HG03060 (cell line): ENCODE measurements around the gene ZGPAT.

Experiments used
- ATAC-seq: cut with Tn5 transposase; IDR thresholded peaks from one replicate; pipeline ENCODE4 v1.9.1; 2021; ENCODE audit warnings: low read depth, moderate number of reproducible peaks; ENCODE audit not compliant: unreplicated experiment

ZGPAT gene

DNA sequence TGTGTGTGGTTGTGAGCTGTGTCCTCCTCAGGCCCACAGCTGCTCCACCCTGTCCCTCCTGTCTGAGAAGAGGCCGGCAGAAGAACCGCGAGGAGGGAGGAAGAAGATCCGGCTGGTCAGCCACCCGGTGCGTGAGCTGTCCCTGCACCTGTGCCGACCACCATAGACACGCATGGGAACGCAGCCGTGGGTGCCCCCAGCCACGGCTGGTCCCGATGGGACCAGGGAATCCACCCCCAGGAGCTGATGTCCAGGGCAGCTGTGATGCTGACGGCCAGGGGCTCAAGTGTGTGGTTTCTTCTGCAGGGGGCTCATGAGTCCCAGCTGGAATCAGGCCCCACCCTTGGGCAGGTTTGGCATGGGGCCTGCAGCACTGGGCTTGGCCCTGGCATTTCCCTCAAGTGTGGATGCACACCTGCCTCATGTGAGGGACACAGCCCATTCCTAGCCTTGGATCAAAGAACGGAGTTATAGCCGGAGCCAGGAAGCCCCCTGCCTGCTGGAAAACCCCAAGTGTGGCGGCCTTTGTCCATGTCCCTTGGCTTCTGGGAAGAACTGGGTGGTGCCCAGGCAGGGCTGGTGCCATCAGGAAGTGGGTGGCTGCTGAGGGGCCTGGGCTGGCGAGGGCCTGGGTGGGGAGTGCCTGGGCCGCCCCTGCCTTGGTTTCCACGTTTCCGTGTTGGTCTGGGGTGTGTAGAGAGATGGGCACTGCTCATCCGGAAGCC lies 16.0 kb upstream of the ZGPAT start:
- no peak for ATAC-seq

DNA sequence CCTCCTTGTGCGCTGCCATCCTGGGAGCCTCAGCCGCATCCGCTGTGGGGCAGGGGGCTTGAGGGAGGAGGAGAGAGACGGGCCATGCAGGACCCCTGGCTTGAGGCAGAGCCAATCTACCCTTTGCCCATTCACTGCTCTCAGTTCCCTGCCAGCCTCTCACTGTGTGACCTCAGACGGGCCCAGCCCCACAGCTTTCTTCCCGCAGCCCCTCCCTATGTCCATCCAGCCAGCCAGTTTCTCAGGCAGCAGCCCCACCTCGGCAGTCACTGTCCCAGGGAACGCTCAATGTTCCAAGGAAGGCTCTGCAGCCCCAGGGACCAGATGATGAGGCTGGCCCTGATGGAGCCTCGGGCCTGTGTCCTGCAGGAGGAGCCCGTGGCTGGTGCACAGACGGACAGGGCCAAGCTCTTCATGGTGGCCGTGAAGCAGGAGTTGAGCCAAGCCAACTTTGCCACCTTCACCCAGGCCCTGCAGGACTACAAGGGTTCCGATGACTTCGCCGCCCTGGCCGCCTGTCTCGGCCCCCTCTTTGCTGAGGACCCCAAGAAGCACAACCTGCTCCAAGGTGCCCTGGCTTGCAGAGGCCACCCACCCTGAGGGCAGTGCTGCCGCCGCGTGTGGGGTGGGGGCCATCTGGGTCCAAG lies 15.3 kb upstream of the ZGPAT start:
- ATAC-seq, result no peak

DNA sequence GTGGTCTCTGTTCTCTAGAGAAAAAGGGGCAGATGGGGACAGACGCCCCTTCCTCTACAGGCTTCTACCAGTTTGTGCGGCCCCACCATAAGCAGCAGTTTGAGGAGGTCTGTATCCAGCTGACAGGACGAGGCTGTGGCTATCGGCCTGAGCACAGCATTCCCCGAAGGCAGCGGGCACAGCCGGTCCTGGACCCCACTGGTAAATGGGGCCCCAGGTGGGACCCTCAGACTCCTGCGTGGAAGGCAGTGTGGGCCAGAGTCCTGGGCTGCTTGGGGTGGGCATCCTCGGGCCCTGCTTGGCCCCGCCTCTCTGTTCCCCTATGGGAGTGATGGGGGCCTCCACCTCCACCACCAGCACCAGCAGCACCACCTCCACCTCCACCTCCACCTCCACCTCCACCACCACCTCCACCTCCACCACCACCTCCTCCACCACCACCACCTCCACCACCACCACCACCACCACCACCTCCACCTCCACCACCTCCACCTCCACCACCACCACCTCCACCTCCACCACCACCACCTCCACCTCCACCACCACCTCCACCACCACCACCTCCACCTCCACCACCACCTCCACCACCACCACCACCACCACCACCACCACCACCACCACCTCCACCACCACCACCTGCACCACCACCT lies 14.6 kb upstream of the ZGPAT start:
- no peak for ATAC-seq

DNA sequence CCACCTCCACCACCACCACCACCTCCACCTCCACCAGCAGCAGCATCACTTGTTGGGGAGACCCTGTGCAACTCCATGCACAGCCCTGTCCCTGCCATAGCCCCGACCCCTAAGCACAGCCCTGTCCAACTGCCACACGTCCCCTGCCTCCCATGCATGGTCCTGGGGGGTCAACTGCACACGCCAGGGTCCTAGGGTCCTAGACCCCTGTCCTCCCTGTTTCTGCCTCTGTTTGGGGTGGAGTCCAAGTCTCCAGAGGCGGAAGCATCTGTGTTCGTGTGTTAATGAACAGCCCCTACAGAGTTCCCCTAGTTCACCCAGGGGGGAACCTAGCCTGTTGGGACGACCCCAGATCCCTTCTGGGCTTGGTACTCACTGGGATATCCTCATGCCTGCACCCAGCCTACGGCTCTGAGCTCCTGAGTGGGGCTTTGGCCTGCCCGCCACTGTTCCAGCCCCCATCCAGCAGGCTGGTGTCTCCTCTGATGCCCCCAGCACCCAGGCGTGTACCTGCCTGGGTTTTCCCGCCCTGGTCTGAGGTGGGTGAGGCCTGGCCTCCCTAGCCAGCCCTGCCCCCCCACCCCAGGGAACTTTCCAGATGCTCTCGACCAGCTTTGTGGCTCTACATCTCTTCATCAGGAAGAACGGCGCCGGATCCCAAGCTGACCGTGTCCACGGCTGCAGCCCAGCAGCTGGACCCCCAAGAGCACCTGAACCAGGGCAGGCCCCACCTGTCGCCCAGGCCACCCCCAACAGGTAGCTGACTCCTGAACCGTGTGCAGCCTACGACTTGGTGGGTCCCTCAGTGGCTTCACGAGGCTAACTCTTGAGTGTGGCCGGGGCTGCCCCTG lies 13.9 kb upstream of the ZGPAT start:
- no peak for ATAC-seq

- no peak for ATAC-seq
Observed at GRCh38 chr20:63694584-63695423, 13.0 kb upstream of the ZGPAT start.

DNA sequence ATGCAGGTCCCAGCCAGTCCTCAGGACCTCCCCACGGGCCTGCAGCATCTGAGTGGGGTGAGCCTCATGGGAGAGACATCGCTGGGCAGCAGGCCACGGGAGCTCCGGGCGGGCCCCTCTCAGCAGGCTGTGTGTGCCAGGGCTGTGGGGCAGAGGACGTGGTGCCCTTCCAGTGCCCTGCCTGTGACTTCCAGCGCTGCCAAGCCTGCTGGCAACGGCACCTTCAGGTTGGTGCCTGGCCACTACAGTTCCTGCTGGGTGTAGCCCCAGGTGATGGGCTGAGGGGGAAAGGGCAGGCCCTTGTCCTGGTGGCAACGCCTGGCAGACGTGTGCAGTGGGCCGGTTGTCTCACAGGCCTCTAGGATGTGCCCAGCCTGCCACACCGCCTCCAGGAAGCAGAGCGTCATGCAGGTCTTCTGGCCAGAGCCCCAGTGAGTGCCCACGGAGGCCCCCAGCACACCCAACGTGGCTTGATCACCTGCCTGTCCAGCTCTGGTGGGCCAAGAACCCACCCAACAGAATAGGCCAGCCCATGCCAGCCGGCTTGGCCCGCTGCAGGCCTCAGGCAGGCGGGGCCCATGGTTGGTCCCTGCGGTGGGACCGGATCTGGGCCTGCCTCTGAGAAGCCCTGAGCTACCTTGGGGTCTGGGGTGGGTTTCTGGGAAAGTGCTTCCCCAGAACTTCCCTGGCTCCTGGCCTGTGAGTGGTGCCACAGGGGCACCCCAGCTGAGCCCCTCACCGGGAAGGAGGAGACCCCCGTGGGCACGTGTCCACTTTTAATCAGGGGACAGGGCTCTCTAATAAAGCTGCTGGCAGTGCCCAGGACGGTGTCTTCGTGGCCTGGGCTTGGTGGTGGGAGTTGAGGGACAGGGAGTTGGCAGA lies 12.2 kb upstream of the ZGPAT start:
- no peak for ATAC-seq

DNA sequence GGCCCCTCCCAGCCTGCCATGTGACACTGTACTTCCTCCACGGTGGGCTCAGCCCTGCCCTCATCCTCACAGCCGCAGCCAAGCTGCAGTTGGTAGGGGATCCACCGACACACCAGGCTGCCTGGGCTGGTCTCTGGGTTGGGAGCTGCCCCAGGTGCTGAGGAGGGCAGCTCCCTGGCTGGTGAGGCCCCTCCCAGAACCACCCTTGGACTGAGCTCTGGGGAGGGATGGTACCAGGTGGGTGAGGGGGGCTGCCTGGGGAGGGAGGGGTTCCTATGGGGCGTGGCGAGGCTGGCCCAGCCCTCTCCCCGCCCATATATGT lies 11.6 kb upstream of the ZGPAT start:
- ATAC-seq, result no peak

DNA sequence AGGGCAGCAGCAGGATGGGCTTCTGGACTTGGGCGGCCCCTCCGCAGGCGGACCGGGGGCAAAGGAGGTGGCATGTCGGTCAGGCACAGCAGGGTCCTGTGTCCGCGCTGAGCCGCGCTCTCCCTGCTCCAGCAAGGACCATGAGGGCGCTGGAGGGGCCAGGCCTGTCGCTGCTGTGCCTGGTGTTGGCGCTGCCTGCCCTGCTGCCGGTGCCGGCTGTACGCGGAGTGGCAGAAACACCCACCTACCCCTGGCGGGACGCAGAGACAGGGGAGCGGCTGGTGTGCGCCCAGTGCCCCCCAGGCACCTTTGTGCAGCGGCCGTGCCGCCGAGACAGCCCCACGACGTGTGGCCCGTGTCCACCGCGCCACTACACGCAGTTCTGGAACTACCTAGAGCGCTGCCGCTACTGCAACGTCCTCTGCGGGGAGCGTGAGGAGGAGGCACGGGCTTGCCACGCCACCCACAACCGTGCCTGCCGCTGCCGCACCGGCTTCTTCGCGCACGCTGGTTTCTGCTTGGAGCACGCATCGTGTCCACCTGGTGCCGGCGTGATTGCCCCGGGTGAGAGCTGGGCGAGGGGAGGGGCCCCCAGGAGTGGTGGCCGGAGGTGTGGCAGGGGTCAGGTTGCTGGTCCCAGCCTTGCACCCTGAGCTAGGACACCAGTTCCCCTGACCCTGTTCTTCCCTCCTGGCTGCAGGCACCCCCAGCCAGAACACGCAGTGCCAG lies 11.0 kb upstream of the ZGPAT start, which contains the start of gene TNFRSF6B:
Gene TNFRSF6B, plus strand, starts transcription at position 25 of the 729 bp plus-strand sequence. Its CDS starts 116 bp downstream, at position 141.
- ATAC-seq, result no peak

- no peak for ATAC-seq
Observed at GRCh38 chr20:63697357-63697867, 10.4 kb upstream of the ZGPAT start.

DNA sequence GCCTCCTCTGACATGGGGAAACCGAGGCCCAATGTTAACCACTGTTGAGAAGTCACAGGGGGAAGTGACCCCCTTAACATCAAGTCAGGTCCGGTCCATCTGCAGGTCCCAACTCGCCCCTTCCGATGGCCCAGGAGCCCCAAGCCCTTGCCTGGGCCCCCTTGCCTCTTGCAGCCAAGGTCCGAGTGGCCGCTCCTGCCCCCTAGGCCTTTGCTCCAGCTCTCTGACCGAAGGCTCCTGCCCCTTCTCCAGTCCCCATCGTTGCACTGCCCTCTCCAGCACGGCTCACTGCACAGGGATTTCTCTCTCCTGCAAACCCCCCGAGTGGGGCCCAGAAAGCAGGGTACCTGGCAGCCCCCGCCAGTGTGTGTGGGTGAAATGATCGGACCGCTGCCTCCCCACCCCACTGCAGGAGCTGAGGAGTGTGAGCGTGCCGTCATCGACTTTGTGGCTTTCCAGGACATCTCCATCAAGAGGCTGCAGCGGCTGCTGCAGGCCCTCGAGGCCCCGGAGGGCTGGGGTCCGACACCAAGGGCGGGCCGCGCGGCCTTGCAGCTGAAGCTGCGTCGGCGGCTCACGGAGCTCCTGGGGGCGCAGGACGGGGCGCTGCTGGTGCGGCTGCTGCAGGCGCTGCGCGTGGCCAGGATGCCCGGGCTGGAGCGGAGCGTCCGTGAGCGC lies 9.8 kb upstream of the ZGPAT start:
- ATAC-seq, result no peak

DNA sequence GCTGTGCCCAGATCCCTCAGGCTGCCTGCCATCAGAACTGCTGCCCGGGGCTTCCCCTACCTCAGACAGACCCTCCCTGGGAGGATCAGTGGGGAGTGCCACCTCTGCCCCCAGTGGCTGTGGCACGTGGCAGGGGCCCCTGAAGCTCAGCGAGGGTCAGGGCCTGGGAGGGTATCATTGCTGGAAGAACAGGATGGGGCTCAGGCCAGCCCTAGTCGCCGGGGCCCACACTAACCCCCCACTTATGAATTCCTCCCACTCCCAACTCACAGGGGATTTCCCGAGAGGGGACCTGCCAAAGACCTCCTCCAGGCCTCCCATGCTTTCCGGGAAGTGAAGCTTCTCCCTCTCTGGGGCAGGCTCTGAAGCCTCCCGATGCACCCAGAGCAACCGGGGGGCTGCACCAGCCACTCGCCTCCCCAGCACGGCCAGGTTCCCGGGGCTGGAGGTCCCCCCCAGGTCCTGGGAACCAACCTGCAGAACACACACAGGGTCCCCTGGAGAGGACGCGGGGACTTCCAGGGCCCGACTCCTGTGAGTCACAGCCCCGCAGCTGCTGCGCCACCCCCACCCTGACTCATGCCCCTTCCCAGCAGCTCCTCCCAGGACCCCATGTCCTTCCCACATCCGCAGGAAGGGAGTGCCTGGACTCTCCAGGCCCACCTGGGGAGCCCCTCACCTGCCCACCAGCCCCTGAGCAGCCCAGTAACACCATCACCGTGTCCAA lies 8.9 kb upstream of the ZGPAT start:
- ATAC-seq, result no peak

GRCh38 chr20:63699466-63700198 lies 8.2 kb upstream of the ZGPAT start:
- ATAC-seq, result no peak

- no peak for ATAC-seq
Observed at GRCh38 chr20:63700199-63701050, 7.4 kb upstream of the ZGPAT start.

GRCh38 chr20:63701051-63701328 lies 6.8 kb upstream of the ZGPAT start:
- ATAC-seq, result no peak

DNA sequence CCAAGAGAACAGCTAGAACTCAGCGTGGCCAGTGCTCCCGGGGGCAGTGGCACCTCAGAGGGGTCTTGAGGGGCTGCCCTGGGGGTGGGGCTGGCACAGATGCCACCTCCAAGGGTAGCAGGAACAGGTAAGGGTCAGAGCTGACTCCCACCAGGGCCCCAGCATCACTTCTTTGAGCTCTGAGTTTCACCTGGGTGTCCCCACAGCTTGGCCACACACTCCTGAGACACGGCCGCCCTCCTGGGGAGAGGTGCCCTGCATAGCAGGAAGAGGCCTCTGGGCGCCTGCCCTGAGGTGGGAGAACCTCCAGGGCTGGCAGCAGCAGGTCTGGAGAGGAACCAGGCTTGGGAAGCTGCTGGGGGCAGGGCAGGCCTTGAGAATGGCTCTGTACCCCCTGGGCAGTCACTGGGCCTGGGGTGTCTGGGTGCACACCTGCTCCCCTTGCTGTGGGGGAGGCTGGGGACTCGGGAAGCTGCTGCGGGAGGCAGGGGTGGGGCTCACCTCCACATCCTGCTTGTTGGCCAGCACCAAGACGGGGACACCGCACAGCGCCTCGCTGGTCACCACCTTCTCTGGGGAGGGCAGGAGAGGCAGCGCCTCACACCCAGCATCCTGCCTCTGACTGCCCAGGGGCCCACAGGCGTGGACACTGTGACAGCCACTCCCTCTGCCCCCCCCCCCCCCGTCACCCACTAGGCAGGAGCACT lies 6.4 kb upstream of the ZGPAT start:
- ATAC-seq, result no peak
